Sigmoid colon (tissue), 7 donors: ENCODE measurements around the gene MTA1. TPM values are rescaled to one million over a fixed set of nuclear protein-coding genes. Genes with fewer than 3 reads are reported as not detected.

Experiments used
- DNase-seq: peaks from one replicate; pipeline ENCODE4 v3.0.0-alpha.2; 2019
- H3K27ac ChIP-seq, 4 donors: fragments of 200-600 bp; sonication (generic); one replicate each; pipeline ENCODE4 v1.5.1; 2016 to 2019; ENCODE audit warnings: mild to moderate bottlenecking in 1 of 4
- H3K27me3 ChIP-seq, 3 donors: fragments of 200-600 bp; sonication (generic); one replicate each; pipeline ENCODE4 v1.5.1; 2019; ENCODE audit warnings: mild to moderate bottlenecking in 1 of 3
- H3K36me3 ChIP-seq, 4 donors: fragments of 200-600 bp; sonication (generic); one replicate each; pipeline ENCODE4 v1.5.1; 2016 to 2019
- H3K4me1 ChIP-seq, 4 donors: fragments of 200-600 bp; sonication (generic); one replicate each; pipeline ENCODE4 v1.5.1; 2017 to 2019
- H3K4me3 ChIP-seq, 4 donors: fragments of 200-600 bp; sonication (generic); one replicate each; pipeline ENCODE4 v1.5.1; 2017 to 2019; ENCODE audit warnings: mild to moderate bottlenecking in 2 of 4, moderate library complexity in 1 of 4
- H3K9me3 ChIP-seq, 4 donors: fragments of 200-600 bp in 3 of 4; sonication (generic) in 3 of 4; one replicate each; pipeline versions ENCODE4 v1.5.1 to v1.6.1; 2013 to 2019
- EP300 ChIP-seq, 4 donors: sonication (generic); formaldehyde crosslinking; IDR thresholded peaks; one replicate each; pipeline ENCODE4 v1.6.1; 2017; ENCODE audit warnings: antibody characterized with exemption in 4 of 4
- POLR2A ChIP-seq, 2 donors: fragments of 450-650 bp; IDR thresholded peaks; one replicate each; pipeline ENCODE4 v1.6.1; 2016; ENCODE audit warnings: antibody characterized with exemption in 2 of 2, mild to moderate bottlenecking in 2 of 2, moderate library complexity in 2 of 2
- POLR2AphosphoS5 ChIP-seq, 4 donors: sonication (generic); formaldehyde crosslinking; IDR thresholded peaks; one replicate each; pipeline ENCODE4 v1.6.1; 2017; ENCODE audit warnings: antibody characterized with exemption in 4 of 4
- WGBS, 2 donors: extraction: QIAGEN DNeasy Blood & Tissue Kit; methylation state at CpG; one replicate each; pipeline ENCODE4 v1.1.7; 2013; 5-methylcytosine and 5-hydroxymethylcytosine counted together
- intact Hi-C: fragments of 100-400 bp; cut with DNase I; formaldehyde crosslinking; loops from one replicate; pipeline ENCODE4 v1.15.1; 2023
- polyA plus RNA-seq, 3 donors: library from polyadenylated mRNA; stranded (reverse); fragments of 200-250 nt; gene quantifications; one replicate each; pipeline ENCODE4 v1.2.3, GENCODE V29; 2013
- total RNA-seq, 4 donors: library from RNA; depleted of rRNA; stranded (reverse); fragments of >200 nt; gene quantifications; one replicate each; pipeline ENCODE4 v1.1.0, GENCODE V29; 2016
- TF ChIP-seq, protein P1 (sequence below), 4 experiments: fragments of 450-650 bp in 3 of 4; fragments of 200-600 bp in 1 of 4; IDR thresholded peaks; one replicate each; pipeline ENCODE4 v1.5.1; 2016 to 2019; ENCODE audit warnings: antibody characterized with exemption in 4 of 4, mild to moderate bottlenecking in 3 of 4, moderate library complexity in 2 of 4
- donor health status: healthy with polysubstance abuse.
- donor health status: Bipolar disorder and iron deficiency.
- donor health status: healthy.

MTA1 gene
- total and polyA plus RNA-seq, 7 donors: 14.3 to 92.8 (median 44.7) TPM

GRCh38 chr14:105430042-105430441 is 10.4 kb downstream of the MTA1 start:
- Histone ChIP-seq H3K27me3 (no peaks in the 10 kb centered on the region), H3K4me1 (peaks cover 0 to 4% (median 0%) of the 10 kb centered on the region in 4 donors), H3K27ac (peak overlapping the region in 1 of 4 donors; percentile 34), H3K36me3 (peaks cover 0 to 14% (median 0%) of the 10 kb centered on the region in 4 donors), H3K4me3 (no peak overlapping the region), H3K9me3 (no peaks in the 10 kb centered on the region)
- DNase-seq: no peak
- TF ChIP-seq POLR2A (IDR thresholded peaks at IDR 0.05): no peak
- no peak for TF ChIP-seq EP300 (IDR thresholded peaks at IDR 0.05)
- TF ChIP-seq POLR2AphosphoS5 (IDR thresholded peaks at IDR 0.05): no peak
- TF ChIP-seq, protein P1, sequence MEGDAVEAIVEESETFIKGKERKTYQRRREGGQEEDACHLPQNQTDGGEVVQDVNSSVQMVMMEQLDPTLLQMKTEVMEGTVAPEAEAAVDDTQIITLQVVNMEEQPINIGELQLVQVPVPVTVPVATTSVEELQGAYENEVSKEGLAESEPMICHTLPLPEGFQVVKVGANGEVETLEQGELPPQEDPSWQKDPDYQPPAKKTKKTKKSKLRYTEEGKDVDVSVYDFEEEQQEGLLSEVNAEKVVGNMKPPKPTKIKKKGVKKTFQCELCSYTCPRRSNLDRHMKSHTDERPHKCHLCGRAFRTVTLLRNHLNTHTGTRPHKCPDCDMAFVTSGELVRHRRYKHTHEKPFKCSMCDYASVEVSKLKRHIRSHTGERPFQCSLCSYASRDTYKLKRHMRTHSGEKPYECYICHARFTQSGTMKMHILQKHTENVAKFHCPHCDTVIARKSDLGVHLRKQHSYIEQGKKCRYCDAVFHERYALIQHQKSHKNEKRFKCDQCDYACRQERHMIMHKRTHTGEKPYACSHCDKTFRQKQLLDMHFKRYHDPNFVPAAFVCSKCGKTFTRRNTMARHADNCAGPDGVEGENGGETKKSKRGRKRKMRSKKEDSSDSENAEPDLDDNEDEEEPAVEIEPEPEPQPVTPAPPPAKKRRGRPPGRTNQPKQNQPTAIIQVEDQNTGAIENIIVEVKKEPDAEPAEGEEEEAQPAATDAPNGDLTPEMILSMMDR (IDR thresholded peaks at IDR 0.05): no peak
- intact Hi-C loops: no loop called here
- WGBS, 2 donors: 91 to 95% methylated on average over 6 of the region's 6 CpGs

- WGBS, 2 donors: 79 to 81% methylated on average over 9 of the region's 9 CpGs
- Histone ChIP-seq H3K9me3 (no peaks in the 10 kb centered on the region), H3K36me3 (peaks cover 0 to 14% (median 0%) of the 10 kb centered on the region in 4 donors), H3K4me1 (peaks cover 0 to 4% (median 0%) of the 10 kb centered on the region in 4 donors), H3K27ac (peak overlapping the region in 1 of 4 donors; percentile 34), H3K4me3 (no peak overlapping the region), H3K27me3 (no peaks in the 10 kb centered on the region)
- DNase-seq: no peak
- TF ChIP-seq EP300 (IDR thresholded peaks at IDR 0.05): no peak
- no peak for TF ChIP-seq POLR2A (IDR thresholded peaks at IDR 0.05)
- TF ChIP-seq POLR2AphosphoS5 (IDR thresholded peaks at IDR 0.05): no peak
- TF ChIP-seq, protein P1 (IDR thresholded peaks at IDR 0.05): no peak
- intact Hi-C loops: no loop called here
These were observed 10.9 kb downstream of the MTA1 start for GRCh38 chr14:105430565-105430964.

GRCh38 chr14:105431256-105431655 is 11.6 kb downstream of the MTA1 start:
- Histone ChIP-seq H3K36me3 (peaks cover 0 to 12% (median 0%) of the 10 kb centered on the region in 4 donors), H3K27me3 (no peaks in the 10 kb centered on the region), H3K4me3 (no peak overlapping the region), H3K9me3 (no peaks in the 10 kb centered on the region), H3K4me1 (peaks cover 0 to 4% (median 0%) of the 10 kb centered on the region in 4 donors), H3K27ac (peak overlapping the region in 1 of 4 donors; percentile 34)
- TF ChIP-seq EP300 (IDR thresholded peaks at IDR 0.05): no peak
- TF ChIP-seq POLR2AphosphoS5 (IDR thresholded peaks at IDR 0.05): no peak
- TF ChIP-seq, protein P1 (IDR thresholded peaks at IDR 0.05): no peak
- TF ChIP-seq POLR2A (IDR thresholded peaks at IDR 0.05): no peak
- WGBS, 2 donors: 84 to 87% methylated on average over 1 of the region's 1 CpG
- no peak for DNase-seq
- intact Hi-C loops: no loop called here

DNA sequence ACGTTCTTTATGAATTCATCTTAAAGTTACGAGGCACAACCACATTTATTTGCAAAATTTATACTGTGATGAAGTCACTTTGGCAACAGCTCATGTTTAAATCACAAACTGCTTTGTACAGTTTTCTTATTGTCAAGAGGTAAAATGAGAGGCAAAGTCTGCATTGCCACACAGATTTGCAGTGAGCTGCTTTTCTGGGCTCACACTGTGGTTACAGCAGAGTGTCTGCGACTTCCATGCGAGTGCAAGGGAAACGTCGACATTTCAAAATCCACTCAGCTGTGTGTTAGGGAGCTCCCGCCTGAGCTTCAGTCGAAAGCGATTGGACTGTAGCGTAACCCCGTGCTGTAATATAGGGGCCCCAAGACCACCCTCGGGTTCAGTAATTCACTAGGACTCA is 13.0 kb downstream of the MTA1 start:
- WGBS, 2 donors: 94 to 95% methylated on average over 12 of the region's 12 CpGs
- H3K4me1 ChIP-seq: peaks cover 0 to 6% (median under 1%) of the 10 kb centered on the region in 4 donors
- H3K36me3 ChIP-seq: no peaks in the 10 kb centered on the region
- DNase-seq: no peak
- no peaks in the 10 kb centered on the region for H3K9me3 ChIP-seq
- H3K27me3 ChIP-seq: no peaks in the 10 kb centered on the region
- H3K4me3 ChIP-seq: no peak overlapping the region
- intact Hi-C loops: no loop called here
- H3K27ac ChIP-seq: no peak overlapping the region
- TF ChIP-seq, protein P1 (IDR thresholded peaks at IDR 0.05): no peak
- no peak for TF ChIP-seq POLR2AphosphoS5 (IDR thresholded peaks at IDR 0.05)
- no peak for TF ChIP-seq POLR2A (IDR thresholded peaks at IDR 0.05)
- TF ChIP-seq EP300 (IDR thresholded peaks at IDR 0.05): no peak

DNA sequence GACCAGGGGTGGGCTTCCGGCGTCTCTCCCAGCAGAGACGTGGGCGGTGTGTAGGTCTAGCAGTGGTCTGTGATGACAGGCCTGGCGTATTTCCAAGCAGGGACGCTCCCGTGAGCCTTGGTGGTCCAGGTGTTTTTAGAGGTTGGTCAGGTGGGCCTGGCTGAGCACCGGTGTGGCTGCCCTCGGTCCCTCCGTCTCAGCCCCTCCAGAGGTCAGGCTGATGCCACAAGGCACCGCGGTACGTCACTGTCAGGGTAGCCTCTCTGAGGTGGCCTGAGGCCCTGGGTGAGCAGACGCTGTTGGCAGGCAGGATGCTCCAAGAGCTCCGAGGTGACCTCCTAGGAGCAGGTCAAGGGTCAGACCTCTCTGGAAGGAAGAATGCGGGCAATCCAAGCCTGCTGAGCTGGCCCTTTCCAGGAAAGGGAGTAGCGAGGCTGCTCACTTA is 13.6 kb downstream of the MTA1 start:
- no peak for DNase-seq
- WGBS, 2 donors: 88 to 90% methylated on average over 17 of the region's 17 CpGs
- intact Hi-C loops: no loop called here

More for the DNA sequence above, 13.6 kb downstream of the MTA1 start:
- H3K27ac ChIP-seq: no peak overlapping the region
- H3K9me3 ChIP-seq: no peaks in the 10 kb centered on the region
- H3K4me1 ChIP-seq: peaks cover 0 to 9% (median 3%) of the 10 kb centered on the region in 4 donors
- no peaks in the 10 kb centered on the region for H3K27me3 ChIP-seq
- no peak overlapping the region for H3K4me3 ChIP-seq
- TF ChIP-seq, protein P1 (IDR thresholded peaks at IDR 0.05): no peak
- H3K36me3 ChIP-seq: no peaks in the 10 kb centered on the region
